AG09319 (cell line): Measurements from ENCODE around the gene POLR3C.

ENCODE experiments used
- DNase-seq: peaks from one replicate; pipeline ENCODE4 v3.0.0-alpha.2; 2010; ENCODE audit warnings: low read depth; ENCODE audit errors: extremely low read depth
- CTCF ChIP-seq: IDR thresholded peaks from 2 replicates; pipeline ENCODE4 v1.5.1; 2011; ENCODE audit warnings: low read depth, mild to moderate bottlenecking, inconsistent platforms, low read length, moderate library complexity

POLR3C gene

DNA sequence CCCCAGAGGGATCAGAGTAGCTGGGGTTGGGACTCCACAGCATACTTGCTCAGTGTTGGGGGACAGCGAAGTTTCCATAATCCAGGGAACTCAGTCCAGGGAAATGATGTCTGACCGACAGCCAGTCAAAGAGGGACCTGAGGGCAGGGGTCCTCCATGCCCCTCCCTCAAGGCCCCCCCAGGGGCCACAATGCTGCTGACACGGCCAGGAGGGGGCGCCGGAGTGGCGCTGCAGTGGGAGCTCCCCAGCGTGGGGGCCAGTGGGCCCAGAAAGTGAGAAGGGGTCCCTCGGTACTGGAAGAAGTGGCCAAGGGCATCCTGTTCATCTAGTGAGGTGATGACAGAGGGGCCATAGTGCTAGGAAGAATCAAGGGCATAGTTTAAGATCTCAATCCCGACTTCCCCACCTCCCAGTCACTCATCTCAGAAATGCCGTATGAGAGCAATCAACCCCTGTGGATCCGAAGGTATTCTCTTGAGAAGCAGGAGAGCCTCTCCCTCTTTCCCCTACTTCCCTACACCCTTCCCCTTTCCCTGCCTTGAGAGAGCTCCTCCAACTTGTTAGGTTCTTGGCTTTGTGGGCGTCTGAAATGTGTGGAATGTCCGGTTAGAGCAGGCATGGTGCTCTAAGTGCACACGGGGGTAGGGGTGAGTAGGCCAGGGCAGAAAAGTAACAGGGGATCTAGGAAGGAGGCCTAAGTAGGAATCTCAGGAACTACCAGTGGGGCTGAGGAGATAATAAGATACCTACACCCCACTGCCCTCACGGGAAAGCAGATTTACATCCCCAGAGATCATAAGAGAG, 25.6 kb downstream of the POLR3C start:
- TF ChIP-seq CTCF = peak; percentile 40
- DNase-seq = no peak

- no peak for DNase-seq
- no peak for TF ChIP-seq CTCF
Observed at GRCh38 chr1:145855426-145855948, 31.5 kb downstream of the POLR3C start.

DNA sequence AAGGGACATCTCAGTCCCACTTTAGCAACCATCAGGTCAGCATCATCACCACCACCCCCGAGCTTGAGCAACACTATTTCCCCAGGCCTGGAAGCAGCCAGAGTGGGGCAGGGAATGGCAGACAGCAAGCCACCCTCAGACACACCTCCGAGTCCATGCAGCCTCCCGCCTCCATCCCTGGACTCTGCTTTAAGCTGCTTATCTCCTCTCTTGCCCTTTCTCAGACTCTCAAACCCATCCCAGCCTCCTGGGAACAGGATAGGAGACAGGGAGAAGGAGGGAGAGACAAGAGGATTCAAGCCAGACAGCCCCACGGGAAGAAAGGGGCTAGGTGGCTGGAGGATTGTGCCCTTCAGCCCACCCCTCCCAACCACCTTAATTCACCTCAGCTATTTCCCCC, 33.2 kb downstream of the POLR3C start:
- no peak for DNase-seq
- no peak for TF ChIP-seq CTCF

DNA sequence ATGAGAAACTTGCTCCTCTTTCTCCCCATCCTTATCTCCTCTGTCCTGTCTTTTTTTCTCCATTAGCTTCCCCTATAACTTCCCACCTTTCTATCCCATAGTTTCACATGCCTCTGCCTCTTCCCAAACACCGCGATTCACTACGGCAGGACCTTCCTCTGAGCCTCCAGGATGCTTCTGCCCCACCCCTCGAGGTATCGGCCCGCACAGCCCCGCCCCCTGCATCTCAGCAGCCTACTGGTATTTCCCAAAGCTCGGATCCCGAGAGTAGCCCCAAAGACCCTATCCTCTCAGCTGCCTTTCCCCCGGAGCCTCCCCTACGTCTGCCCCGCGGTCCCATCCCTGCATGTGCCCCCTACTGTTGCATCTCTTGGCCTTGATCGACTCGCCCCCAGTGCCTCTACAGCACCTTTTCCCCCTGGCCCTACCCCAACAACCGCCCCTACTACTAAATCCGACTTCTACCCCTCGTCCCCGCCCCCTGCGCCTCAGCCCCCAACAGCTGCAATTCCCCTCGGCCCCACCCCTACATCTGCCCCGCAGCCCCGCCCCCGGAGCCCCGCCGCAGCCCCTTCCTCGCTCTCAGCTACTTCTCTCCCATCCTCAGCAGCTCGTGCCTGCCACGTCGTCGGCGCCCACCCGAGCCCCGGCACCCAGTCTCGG, 34.4 kb downstream of the POLR3C start:
- TF ChIP-seq CTCF = no peak
- DNase-seq = no peak

GRCh38 chr1:145858901-145859490, 35.0 kb downstream of the POLR3C start, which contains the start of gene PIAS3:
Gene PIAS3, minus strand, starts transcription at chr1:145859081. Its CDS starts 91 bp downstream, at chr1:145858990.
- DNase-seq = peak; percentile 90
- no peak for TF ChIP-seq CTCF

DNA sequence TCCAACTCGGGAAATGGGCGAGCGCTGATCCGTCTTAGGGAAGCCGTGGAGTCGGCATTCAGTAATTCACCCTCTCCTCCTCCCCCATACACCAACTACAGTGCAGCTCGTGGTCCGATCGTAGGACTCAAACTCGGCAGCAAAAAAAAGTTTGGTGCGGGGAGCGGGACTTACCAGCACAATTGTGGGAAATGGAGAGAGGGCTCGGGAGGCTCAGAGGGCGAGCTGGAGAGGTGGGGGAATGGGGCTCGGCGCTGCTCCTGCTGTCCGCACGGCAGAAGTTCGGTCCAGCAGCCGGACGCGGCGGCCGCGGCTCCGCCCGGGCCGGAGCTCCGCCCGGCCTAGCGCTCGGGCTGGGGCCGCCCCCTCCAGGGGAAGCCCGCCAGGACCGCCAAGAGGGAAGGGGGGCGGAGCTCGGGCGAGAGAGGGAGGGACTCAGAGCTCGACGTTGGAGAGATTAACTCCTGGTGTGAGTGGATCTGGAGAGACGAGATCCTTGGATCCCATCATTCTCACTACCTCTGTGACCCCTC, 35.6 kb downstream of the POLR3C start:
- DNase-seq = peak; percentile 73

More for the DNA sequence above, 35.6 kb downstream of the POLR3C start:
- TF ChIP-seq CTCF = no peak
